GM18520 (cell line): ENCODE measurements around the gene MGMT.

Experiments used
- ATAC-seq: cut with Tn5 transposase; IDR thresholded peaks from one replicate; pipeline ENCODE4 v1.9.1; 2021; ENCODE audit not compliant: unreplicated experiment

Gene MGMT

DNA sequence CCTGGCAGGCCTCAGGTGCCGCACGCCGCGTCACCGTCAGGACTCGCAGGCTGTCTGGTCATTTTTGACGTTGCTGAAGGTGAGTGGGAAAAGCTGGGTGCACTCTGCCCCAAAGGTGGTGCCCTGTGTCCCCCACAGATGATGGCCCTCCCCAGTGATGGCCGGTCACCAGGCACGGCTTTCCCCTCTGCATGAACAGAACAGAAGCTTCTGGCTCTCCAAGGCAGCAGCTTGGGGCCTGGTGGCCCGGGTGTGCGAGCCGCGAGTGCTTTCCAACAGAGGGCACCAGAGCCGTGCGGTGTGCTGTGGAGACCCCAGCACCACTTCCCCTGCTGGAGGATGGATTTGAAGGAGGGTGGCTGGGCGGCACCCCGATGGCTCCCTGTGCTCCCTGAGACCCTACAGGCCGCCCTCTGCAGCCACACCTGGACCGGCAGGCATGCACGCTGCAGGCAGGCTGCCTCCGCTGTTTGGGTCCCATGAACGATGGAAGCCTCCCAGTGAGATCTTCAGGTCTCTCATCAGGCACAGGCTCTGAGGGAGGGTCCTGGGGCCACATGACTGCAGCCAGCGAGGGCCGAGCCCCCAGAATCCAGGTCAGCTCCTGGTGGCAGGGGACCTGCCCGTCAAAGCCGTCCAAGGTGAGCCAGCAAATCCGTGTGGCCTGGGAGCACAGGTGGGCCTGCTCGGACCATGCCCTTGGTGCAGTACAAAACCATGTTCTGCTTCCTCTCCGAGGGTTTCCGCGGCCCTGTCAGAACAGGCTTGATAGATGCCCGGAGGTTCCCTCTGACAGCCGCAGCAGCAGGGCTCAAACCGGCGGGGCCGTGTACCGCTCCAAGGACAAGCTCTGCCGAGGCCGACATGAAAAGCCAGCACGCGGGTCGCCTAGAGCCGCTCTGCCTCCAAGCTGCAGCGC, 301.7 kb downstream of the MGMT start:
- ATAC-seq: no peak

DNA sequence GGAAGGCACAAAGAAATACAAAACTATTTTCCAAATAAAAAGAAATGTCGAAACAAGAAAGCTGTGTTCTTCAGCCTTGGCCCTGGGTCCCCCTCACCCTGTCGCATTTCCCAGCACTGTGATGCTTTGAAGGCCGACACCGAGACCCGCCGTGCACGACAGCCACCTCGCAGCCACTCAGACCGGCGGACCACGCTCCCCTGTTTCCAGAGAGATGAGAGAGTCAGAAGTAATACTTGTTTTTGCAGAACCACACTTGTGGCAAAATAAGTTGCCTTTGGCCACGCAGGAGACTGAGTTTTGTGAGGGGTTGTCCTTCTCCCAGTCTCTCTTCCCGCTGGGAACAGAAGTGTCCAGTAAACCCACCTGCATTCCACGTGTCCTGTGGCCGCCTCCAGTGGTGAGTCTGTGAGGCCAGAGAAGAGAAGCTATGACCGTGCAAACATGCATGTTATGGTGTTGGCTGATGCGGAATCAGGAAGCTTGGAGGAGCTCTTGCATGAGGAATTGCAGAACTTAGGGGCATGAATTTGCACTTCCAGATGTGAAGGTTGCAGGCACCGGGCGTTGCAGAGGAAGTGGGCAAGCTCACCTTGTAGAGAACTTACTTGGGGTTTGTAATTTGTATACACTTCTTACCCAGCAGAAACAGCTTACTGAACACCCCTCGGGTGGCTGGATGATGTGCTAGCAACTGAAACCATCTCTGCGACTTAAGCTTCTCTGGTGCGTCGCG, 302.5 kb downstream of the MGMT start:
- no peak for ATAC-seq

DNA sequence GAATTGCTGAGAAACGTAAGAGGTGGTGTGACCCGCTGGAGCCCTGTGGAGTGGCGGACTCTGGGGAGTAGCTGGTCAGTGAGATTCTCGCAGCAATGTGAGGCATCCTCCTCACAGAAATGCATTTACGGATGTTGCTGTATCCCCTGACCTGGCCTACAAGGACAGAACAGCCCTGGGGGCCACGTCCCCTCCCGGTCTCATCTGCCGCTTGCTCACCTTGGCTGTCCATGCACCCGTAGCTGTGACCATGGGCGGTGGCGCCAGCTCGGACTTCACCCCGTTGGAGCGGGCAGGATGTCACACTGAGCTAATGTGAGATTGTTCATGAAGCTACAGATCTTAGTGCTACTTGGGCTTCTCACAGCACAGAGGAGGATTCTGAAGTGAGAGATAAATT, 303.2 kb downstream of the MGMT start:
- ATAC-seq: no peak

DNA sequence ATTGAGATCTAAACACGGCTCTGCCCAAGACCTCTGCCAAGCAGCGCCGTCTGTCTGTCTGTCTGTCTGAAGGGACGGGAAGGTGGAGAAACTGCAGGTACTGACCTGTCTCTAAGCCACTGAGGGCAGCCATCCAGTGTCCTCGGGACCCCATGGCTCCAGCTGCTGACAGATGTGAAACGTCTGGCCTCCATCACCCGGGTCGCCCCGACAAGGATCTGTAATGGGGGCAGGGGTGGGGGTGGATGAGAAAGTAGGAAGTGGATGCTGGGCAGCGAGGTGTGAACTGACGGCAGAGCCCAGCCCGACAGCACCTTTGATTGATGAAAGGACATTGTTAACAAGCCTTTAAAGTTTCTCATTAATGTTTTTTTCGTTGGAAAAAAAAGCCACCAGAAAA, 304.0 kb downstream of the MGMT start:
- no peak for ATAC-seq

DNA sequence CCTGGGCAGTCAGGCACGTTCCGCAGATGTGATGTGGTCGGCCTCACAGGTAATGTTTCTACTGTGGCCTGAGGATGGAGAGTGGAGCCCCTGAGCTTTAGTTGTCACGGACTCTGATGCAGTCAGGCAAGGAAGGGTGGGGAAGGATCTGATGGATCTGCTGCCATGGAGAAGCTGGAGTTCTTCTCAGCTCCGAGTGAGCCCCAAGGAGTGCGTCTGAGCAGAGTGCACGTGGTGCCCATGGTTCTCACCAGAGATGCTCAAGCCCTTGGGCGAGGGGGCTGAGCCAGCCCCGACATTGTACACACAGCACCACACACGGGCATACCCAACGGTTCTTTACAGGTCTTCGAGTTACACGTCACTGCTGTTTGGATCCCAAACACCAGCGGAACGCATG, 304.5 kb downstream of the MGMT start:
- no peak for ATAC-seq

DNA sequence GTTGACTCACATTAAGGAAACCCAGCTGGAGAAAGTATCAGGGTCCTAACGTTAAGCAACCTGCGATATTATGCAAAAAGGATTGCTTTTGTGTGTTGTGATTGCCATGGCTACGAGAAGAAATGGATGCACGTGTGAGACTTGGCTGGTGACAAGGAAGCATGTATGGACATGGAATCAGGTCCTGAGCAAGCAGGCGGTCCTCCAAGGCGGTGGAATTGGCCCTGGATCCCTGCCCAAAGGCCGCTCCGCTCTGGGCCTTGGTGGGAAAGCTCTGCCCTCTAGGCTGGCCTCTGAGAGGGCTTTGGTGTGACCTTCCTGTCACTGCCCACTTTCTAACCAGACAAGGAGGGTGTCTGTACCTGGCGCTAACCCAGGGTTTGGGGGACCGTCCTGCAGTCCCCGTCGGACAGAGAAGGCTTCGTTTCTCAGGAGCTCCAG, 305.0 kb downstream of the MGMT start:
- ATAC-seq: no peak

DNA sequence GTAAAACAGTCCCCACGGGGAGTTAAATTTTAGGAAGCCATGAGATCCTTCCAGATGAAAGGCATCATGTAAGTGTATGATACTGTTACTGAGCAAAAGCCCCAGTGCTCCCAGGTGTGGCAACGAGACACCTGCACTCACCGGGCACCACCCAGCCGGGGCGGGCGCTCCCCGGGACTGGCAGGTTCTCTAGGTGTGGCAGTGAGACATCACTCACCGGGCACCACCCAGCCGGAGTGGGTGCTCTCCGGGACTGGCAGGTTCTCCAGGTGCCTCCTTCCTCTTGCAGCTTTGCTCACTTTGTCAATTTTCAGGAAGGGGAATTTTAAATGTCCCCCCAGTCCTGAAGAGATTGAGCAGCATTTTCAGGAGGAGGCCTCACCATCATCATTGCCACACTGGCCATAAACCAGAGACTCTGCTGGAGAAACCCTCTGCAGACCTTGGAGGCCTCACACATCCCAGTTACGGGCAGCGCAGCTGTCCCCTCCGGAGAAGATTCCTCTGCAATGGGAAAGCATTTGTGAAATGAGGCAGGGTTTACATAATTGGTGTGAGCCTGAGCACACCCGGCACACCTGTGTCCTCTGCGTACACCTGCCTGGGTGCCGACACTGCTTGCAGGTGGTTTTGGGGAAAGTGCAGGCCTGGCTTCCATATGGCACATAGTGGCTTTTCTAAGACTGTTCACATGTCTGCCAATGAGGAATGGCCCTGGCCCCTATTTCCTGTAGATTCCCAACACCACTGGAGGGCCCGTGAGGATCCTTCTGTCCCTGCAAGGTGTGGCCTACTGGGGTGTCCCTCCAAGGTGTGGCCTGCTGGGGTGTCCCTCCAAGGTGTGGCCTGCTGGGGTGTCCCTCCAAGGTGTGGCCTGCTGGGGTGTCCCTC, 305.7 kb downstream of the MGMT start:
- no peak for ATAC-seq

DNA sequence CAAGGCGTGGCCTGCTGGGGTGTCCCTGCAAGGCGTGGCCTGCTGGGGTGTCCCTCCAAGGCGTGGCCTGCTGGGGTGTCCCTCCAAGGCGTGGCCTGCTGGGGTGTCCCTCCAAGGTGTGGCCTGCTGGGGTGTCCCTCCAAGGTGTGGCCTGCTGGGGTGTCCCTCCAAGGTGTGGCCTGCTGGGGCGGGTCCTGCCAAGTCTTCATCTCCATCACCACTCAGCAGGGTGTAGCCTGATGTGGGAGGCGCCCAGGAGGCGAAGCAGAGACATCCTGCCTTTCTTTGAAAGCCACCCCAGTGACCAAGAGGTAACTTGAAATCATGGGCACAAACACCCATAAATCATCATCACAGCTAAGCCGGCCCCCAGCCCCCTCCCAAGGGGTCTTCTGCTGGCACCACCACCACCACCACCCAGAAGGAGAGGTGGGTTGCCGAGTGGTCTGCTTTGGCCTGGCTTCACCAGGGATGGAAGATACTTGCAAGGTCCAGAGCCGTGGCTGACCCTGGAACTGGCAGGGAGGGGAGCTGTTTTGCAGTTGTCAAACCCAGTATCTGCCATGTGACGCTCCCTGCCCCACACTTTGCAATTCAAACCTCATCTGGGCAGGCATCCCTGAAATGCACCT, 306.4 kb downstream of the MGMT start:
- no peak for ATAC-seq

DNA sequence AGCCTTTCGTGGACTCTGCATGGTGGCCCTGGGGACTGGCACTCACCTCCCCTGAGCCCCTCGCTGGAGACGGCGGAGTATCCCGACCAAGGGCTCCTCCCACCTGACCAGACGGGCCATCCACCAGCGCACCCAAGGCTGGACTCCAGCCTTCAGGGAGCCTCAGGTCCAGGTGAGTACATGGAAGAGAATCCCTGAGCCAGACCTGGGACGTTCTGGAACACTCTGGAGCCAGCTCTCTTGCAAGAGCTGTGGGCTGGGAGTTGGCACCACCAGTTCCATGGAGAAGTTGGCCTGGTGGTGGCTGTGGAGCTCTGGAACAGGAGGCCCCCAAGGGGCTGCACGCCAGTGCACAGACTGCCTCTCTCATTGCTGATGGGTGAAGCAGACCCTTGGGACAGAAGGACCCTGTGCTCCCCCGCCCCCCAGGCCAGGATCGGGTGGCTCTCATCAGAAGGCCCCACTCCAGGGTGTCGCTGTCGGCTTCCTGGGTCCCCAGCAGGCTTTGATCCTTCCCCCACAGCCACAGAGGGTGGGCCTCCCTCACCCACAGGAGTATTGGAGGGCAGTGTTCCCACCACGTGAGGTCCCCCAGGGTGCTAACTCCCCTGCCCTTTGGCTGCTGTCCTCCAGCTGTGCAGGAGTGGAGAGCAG, 307.2 kb downstream of the MGMT start:
- no peak for ATAC-seq

DNA sequence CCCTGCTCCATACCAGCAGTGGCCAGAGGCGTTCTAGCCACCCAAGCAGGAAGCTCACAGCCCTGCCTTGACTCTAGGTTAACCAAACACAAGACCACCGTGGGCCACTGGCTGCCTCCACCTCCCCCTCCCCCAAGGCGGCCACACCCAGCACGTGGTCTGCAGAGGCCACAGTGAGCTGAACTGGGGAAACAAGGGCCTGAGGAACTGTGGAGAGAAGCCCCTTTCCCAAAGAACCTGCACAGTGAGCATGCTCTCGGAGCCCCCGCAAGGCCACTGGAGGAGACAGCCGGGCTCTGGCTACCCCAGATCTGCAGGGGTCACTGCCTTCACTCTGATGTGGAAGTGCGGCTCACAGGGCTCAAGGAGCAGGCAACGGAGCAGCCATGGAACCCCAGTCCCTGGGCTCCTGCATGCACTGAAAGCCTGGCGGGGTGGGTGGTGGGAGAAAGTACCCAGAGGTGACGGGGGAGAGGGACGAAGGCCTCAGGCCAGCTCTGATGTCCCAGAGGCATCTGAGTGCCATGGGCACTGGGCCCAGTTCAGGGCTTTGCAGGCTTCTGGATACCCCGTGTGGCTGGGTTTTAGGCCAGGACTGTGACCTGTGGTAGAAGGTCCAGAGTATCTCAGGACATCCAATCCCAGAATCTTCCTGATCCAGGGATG, 307.8 kb downstream of the MGMT start:
- ATAC-seq: no peak

DNA sequence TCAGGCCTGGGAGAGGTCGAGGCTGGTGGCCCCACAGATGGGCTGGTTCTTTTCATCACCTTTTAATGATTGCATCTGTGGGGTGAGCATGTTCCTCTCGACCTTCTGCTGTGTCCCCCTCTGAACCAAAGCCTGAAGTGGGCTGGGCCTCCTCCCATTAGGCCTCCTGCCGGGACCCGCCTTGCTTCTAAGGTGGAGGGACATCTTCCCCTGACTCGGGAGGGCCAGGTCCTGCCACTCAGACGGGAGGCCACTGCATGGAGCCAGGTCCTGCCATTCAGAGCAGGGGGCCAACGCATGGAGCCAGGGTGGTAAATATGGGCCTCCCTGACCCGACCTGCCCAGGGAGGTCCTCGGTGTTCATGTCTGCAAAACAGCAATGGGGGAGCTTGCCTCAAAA, 308.6 kb downstream of the MGMT start:
- ATAC-seq: no peak

DNA sequence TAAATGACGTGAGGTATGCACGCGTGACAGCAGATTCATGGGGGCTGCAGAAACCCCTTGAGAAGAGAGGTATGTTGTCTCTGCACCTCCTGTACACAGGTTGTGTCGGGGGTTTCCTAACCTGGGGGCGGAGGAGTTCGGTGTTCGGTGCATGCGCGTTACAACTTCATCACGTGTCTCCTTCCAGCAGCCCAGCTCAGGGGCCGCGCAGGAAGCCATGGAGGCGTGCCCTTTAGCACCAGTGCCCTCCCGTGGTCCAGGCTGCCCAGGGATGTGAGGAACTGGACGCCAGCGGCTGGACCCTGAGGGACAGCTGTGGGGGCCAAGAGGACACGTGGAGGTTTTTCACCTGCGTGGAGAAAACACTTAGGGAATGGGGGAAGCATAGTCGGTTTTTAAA, 310.6 kb downstream of the MGMT start:
- ATAC-seq: no peak

DNA sequence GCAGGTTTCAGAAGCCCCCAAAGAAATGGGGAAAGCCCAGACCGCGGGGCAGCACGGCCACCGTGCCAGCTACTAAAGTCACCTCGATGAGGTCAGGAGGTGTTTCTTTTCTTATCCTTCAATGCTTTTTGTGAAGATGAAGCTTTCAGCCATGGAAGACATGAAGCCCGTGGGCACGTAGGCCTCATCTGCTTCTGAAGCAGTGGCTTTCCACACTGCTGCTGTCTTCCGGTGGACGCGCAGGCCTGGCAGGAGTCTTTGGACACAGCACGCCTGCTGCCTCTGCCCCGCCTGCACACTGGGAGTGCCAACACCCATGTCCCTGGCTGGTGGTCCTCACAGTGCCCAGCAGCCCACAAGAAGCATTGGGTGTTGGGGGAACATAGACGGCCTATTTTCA, 311.5 kb downstream of the MGMT start:
- no peak for ATAC-seq

DNA sequence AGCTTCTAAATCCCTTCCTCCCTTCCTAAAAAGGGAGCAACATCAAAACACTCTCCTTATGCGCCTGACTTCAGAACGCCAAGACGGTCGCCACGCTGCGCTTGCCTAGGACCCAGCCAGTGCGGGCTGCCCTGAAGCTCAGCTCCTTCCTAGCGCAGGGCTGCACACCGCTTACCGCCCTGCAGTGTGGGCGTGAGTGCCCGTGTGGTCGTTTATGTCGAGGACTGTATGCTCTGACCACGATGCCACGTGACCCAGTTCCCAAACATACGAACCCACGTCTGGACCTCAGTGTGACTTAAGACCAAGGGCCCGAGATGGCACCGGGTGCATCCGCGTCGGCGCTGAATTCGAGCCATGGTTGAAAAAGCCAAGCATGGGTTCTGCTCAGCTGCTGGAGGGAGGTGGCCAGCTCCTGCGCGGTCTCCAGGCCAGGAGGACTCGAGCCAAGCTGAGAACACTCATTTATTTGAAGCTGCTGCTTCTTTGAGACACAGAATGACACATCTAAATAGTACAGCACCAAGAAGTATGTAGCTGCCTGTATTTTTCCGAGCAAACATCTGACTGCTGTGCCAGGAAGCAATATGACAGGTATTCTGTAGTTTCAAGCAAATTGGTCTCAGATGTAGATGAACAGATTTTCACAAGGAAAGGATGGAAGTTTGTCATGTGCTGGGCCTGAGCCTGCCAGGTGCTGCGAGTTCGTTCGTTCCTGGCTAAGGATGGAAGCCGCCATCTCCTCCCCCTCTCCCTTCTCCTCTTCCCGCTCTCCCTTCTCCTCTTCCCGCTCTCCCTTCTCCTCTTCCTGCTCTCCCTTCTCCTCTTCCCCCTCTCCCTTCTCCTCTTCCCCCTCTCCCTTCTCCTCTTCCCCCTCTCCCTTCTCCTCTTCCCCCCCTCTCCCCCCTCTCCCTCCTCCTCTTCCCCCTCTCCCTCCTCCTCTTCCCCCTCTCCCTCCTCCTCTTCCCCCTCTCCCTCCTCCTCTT, 312.4 kb downstream of the MGMT start:
- no peak for ATAC-seq

DNA sequence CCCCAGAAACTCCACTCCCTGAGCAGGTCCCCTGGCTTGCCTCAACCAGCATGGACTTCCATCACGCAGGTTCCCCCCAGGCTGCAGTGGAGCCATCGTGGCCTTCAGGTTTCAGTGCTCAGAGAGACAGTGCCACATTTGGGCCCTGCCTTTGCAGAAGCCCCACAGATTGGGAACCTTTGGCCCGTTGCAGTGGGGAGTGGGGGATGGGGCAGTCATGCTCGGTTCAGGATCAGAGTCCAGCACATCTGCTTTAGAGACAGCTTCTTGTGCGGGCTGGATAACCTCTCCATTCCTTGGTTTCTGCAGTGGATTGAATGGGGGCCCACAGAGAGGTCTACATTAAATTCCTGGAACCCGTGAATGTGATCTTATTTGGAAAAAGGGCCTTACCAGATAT, 313.2 kb downstream of the MGMT start:
- no peak for ATAC-seq

DNA sequence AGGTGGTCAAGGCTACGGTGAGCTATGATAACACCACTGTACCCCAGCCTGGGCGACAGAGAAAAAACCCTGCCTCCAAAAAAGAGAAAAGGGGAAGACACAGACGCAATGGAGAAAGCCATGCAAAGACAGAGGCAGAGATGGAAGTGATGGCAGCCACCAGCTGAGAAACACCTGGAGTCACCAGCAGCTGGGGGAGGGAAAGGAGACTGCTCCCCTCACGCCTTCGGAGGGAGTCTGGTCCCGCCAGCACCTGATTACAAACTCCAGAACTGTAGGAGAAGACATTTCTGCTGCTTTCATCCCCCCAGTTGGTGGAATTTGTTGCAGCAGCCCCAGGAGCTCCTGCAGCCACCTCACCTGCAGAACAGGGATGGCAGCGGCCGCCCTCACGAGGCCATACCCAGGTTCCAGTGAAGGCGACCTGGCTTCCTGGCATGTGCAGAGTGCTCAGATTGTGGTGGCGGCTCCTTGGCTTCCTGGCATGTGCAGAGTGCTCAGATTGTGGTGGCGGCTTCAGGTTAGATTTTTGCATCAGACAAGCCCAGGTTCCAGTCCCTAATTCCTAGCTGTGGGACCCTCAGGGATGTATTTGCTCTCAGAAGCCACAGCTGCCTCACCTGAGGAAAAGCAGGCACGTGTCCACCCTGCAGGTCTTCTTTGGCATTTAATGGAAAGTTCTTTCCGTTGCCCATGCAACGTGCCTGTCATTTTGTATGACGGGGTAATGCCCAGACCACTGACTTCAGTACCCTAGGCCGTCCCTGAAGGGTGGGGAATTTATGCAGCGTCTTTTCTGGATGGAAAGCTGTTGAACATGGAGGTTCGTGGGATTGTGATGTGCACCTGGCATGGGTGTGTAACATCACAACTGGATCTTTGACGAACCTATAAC, 314.1 kb downstream of the MGMT start:
- no peak for ATAC-seq

DNA sequence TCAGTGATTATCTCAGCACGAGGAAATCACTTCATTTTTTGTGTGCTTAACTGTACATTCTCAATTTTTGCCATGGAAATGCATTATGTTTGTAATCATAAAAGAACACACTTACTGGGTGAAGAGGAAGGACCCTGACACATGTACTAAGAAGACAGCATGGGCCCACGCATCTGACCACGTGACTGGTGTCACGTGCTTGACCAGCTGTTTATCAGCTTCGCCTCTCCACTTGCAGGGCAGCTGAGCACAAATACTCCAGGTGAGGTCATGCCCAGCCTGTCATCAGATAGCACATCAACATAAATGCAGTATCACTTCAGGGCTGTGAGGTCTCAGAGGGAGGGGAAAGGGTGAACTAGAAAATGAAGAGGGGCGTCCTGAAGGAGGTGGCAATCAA, 317.2 kb downstream of the MGMT start:
- ATAC-seq: no peak

DNA sequence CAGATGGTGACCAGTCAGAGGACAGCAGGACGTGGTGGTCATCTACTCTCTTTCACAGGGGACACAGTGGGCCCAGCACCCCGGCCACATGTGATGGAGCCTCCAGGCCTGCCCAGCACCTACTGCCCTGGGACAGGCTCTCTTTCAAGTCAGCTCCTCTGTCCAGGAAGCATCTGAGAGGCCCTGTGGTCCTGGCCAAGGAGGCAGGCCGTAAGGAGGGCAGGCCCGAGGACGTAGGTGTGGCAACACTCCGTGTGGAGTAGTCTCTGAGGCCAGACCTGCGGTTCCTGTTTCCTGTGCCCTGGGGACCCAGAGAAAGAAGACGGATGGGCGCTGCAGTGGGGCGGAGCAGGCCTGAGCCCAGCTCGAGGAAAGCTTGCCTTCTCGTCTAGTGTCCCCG, 317.9 kb downstream of the MGMT start:
- ATAC-seq: no peak
